NCI-H526 (cell line): ENCODE data around the gene RAB3A.

Experiments
- DNase-seq, 2 experiments: peaks; one replicate each; lab custom pipeline; 2025; lab: John Stamatoyannopoulos, UW

Gene RAB3A

DNA sequence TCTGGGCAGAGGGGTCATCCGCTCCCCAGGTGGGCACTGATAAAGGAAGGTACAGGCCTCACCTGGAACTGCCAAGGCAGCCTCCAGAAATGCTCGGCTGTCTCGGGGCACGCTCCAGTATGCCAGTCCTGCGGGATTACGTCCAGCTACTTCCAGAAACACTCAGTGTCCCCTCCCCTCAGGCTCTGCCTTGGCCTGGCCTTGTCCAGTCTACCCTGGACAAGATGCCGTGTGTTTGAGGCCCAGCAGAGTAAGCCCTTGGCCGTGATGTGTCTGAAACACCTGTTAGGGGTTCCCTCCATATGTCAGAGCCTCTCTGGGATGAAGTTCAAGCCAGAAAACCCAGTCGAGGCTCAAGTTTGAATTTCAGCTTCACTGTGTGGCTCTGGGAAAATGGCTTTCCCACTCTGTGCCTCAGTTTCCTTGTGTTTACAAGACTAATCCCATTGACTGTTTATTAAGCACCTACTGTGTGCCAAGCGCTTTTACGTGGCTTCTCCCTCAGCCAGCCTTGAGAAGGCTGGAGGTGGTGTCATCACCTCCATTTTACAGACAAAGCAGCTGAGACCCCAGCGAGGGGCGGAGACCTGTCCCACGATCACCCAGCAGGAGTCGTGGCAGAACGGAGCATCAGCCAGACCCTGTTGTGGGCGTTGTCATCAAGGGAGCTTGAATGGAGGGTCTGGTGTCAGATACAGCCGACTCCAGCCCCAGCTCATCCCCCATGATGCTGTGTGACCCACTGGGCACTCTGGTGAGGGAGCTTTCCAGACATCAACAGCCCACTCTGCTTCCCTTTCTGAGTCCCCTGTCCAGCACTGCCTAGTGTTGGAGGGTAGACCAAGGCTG, 52.8 kb downstream of the RAB3A start:
- no peak for DNase-seq

DNA sequence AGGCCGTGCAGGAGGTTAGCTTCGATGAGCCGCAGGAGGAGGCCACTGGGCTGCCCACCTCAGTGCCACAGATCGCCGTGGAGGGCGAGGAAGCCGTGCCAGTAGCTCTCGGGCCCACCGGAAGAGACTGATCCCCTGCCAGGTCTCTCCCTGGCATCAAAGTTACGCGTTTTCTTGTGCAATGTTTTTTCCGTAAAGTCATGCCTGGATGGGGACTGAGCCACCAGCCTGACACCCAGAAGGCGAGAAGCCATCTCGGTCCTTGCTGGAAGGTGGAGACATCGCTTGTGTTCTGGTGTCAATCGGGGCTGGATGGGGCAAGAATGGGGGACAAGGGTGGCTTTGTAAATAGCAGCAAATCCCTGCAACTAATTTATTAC, 54.3 kb downstream of the RAB3A start:
- DNase-seq: no peak

DNA sequence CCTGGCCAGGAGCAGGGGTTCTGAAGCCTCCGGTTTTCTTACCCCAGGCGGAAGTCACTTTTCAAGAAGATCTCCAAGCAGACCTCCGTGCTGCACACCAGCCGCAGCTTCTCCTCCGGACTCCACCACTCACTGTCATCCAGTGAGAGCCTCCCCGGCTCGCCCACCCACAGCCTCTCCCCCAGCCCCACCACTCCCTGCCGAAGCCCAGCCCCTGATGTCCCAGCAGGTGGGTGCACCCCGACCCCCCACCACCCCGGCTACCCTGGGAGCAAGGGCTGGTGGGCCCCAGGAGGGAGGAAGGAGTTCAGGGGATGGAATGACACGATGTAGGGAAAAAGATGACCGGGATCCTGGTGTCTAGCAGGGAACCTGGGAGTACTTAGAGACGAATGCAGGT, 56.4 kb downstream of the RAB3A start:
- no peak for DNase-seq
